Measurements from ENCODE around the gene WNT1.

The WNT1 gene

GRCh38 chr12:48996794-48997718 lies 18.9 kb downstream of the WNT1 start:
- CTCF ChIA-PET, result interaction anchor here (0.5 to 4.6 kb wide), 7 partner anchors 9 to 144 kb away, joined by 3 to 17 read pairs (median 4); a partner anchor contains a TSS
- DNase-seq (ENCODE audit: low spot score), result no peak
- no peak overlapping the region for H3K27ac ChIP-seq
- POLR2A ChIA-PET (ENCODE audit: low non-redundant PET), result no interaction called here
- TF ChIP-seq CTCF (conservative IDR thresholded peaks at IDR 0.05; ENCODE audit: low read depth), result peak; percentile 65

- DNase-seq (ENCODE audit: low spot score), result no peak
- TF ChIP-seq CTCF (conservative IDR thresholded peaks at IDR 0.05; ENCODE audit: low read depth), result no peak
- no peak overlapping the region for H3K27ac ChIP-seq
- ChIA-PET CTCF (interaction anchor here (0.8 to 4.6 kb wide), 5 partner anchors 10 to 145 kb away, joined by 3 to 17 read pairs (median 4); partner anchors contain the start of gene WNT1), POLR2A (ENCODE audit: low non-redundant PET) (interaction anchor here (0.8 kb wide), 1 partner anchor 84 kb away, joined by 4 read pairs; no protein-coding TSS in a partner anchor)
These were observed 19.8 kb downstream of the WNT1 start for GRCh38 chr12:48997719-48998496.

- no peak for DNase-seq (ENCODE audit: low spot score)
- TF ChIP-seq CTCF (conservative IDR thresholded peaks at IDR 0.05; ENCODE audit: low read depth), result no peak
- CTCF ChIA-PET, result interaction anchor here (0.8 to 4.6 kb wide), 4 partner anchors 11 to 146 kb away, joined by 3 to 17 read pairs (median 9); partner anchors contain the start of gene WNT1
- POLR2A ChIA-PET (ENCODE audit: low non-redundant PET), result interaction anchor here (0.8 kb wide), 1 partner anchor 85 kb away, joined by 4 read pairs; no protein-coding TSS in a partner anchor
- no peak overlapping the region for H3K27ac ChIP-seq
These were observed 20.6 kb downstream of the WNT1 start for GRCh38 chr12:48998497-48999353.

GRCh38 chr12:48999371-49000131 lies 21.4 kb downstream of the WNT1 start, which contains the start of gene DDN:
Gene DDN (minus strand): TSS chr12:48999375. CDS start chr12:48999287, 88 bp downstream.
- no peak for TF ChIP-seq CTCF (conservative IDR thresholded peaks at IDR 0.05; ENCODE audit: low read depth)
- DNase-seq (ENCODE audit: low spot score), result no peak
- H3K27ac ChIP-seq, result no peak within 1 kb of the TSS
- POLR2A ChIA-PET (ENCODE audit: low non-redundant PET), result interaction anchor here (0.6 to 0.7 kb wide), 2 partner anchors 37 to 808 kb away, joined by 3 to 7 read pairs; no protein-coding TSS in a partner anchor
- CTCF ChIA-PET, result interaction anchor here (0.7 to 4.6 kb wide), 2 partner anchors 11 to 21 kb away, joined by 3 to 17 read pairs; partner anchors contain the start of gene WNT1

GRCh38 chr12:49000346-49000745 lies 22.2 kb downstream of the WNT1 start:
- ChIA-PET POLR2A (ENCODE audit: low non-redundant PET) (no interaction called here), CTCF (interaction anchor here (0.7 to 4.6 kb wide), 4 partner anchors 12 to 74 kb away, joined by 3 to 17 read pairs (median 4); partner anchors contain the start of gene WNT1)
- no peak for DNase-seq (ENCODE audit: low spot score)
- no peak for TF ChIP-seq CTCF (conservative IDR thresholded peaks at IDR 0.05; ENCODE audit: low read depth)
- H3K27ac ChIP-seq, result no peak overlapping the region

Data from RWPE1 (cell line).